GM12892 (cell line): ENCODE results near the gene MDM2.

Experiments
- DNase-seq: peaks from one replicate; pipeline ENCODE4 v3.0.0; 2011; ENCODE audit not compliant: insufficient read length
- FAIRE-seq: peaks from 2 replicates; lab custom pipeline; 2011; peaks lifted over from hg19 to GRCh38; lab: Jason Lieb, UNC
- POLR2A ChIP-seq: IDR thresholded peaks from 2 replicates; pipeline ENCODE4 v1.6.1; 2011; ENCODE audit warnings: low read depth, low read length, control low read depth
- POLR2AphosphoS5 ChIP-seq: IDR thresholded peaks from 2 replicates; pipeline ENCODE4 v1.6.1; 2011; ENCODE audit warnings: low read depth, low read length, control low read depth
- TAF1 ChIP-seq: IDR thresholded peaks from 2 replicates; pipeline ENCODE4 v1.6.1; 2011; ENCODE audit warnings: low read depth, mild to moderate bottlenecking, control low read depth, low read length, borderline replicate concordance

The MDM2 gene

GRCh38 chr12:68884251-68884650 lies 76.3 kb downstream of the MDM2 start:
- DNase-seq: no peak
- FAIRE-seq: no peak
- TF ChIP-seq POLR2A (no peak), TAF1 (no peak), POLR2AphosphoS5 (no peak)

GRCh38 chr12:68885381-68885780 lies 77.4 kb downstream of the MDM2 start:
- FAIRE-seq (no peak), DNase-seq (no peak)
- TF ChIP-seq TAF1 (no peak), POLR2A (no peak), POLR2AphosphoS5 (no peak)

GRCh38 chr12:68886636-68887572 lies 78.9 kb downstream of the MDM2 start:
- DNase-seq: no peak
- TF ChIP-seq POLR2AphosphoS5 (no peak), TAF1 (no peak), POLR2A (no peak)
- no peak for FAIRE-seq

- TF ChIP-seq POLR2AphosphoS5 (no peak), POLR2A (no peak), TAF1 (no peak)
- FAIRE-seq (no peak), DNase-seq (no peak)
Measured at GRCh38 chr12:68887641-68888040, 79.7 kb downstream of the MDM2 start.

GRCh38 chr12:68888243-68888642 lies 80.3 kb downstream of the MDM2 start:
- TF ChIP-seq POLR2A (no peak), POLR2AphosphoS5 (no peak), TAF1 (no peak)
- no peak for DNase-seq
- no peak for FAIRE-seq

- no peak for DNase-seq
- FAIRE-seq: no peak
- TF ChIP-seq POLR2AphosphoS5: no peak
Measured at GRCh38 chr12:68890701-68891113, 82.7 kb downstream of the MDM2 start.

- FAIRE-seq: no peak
- DNase-seq: no peak
- no peak for TF ChIP-seq POLR2AphosphoS5
Measured at GRCh38 chr12:68891141-68891540, 83.2 kb downstream of the MDM2 start.

- FAIRE-seq (no peak), DNase-seq (no peak)
- no peak for TF ChIP-seq POLR2AphosphoS5
- no peak for TF ChIP-seq TAF1
- no peak for TF ChIP-seq POLR2A
Measured at GRCh38 chr12:68893201-68893600, 85.2 kb downstream of the MDM2 start.

GRCh38 chr12:68893741-68894140 lies 85.8 kb downstream of the MDM2 start:
- no peak for FAIRE-seq
- no peak for TF ChIP-seq POLR2AphosphoS5
- TF ChIP-seq TAF1: no peak
- TF ChIP-seq POLR2A: no peak
- no peak for DNase-seq

- no peak for FAIRE-seq
- DNase-seq: no peak
- TF ChIP-seq POLR2AphosphoS5 (no peak), POLR2A (no peak), TAF1 (no peak)
Measured at GRCh38 chr12:68894276-68894855, 86.4 kb downstream of the MDM2 start.

GRCh38 chr12:68896881-68897540 lies 89.0 kb downstream of the MDM2 start:
- FAIRE-seq: no peak
- no peak for DNase-seq
- TF ChIP-seq TAF1: no peak
- no peak for TF ChIP-seq POLR2AphosphoS5

- TF ChIP-seq POLR2AphosphoS5: no peak
- TF ChIP-seq TAF1: no peak
- FAIRE-seq (no peak), DNase-seq (no peak)
Measured at GRCh38 chr12:68899251-68899771, 91.3 kb downstream of the MDM2 start.
